NCI-H774 (cell line): ENCODE results near the gene MESP1.

Source experiments
- DNase-seq: peaks from one replicate; lab custom pipeline; 2025; lab: John Stamatoyannopoulos, UW

Gene MESP1

GRCh38 chr15:89723031-89723430 lies 28.0 kb downstream of the MESP1 start:
- no peak for DNase-seq

GRCh38 chr15:89714775-89715174 lies 36.3 kb downstream of the MESP1 start:
- DNase-seq: no peak

DNA sequence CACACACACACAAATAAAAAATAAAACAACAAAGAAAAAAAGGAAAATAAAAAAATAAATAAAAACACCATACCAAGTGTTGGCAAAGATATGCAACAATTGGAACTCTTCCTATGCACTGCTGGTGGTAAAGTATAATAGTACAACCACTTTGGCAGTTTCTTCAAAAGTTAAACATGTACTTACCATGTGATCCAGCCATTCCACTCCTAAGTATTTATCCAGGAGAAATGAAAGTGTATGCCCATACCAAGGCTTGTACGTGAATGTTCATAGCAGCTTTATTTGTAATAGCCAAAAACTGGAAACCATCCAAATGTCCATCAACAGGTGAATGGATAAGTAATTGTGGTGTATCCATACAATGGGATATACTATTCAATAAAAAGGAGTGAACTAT lies 43.5 kb downstream of the MESP1 start:
- peak; percentile 24 for DNase-seq

GRCh38 chr15:89704411-89704810 lies 46.6 kb downstream of the MESP1 start:
- DNase-seq: no peak
